Ishikawa (cell line): ENCODE measurements around the gene FUBP3.

Experiments
- CREB1 ChIP-seq: IDR thresholded peaks from 2 replicates; pipeline ENCODE4 v1.6.1; 2012; ENCODE audit warnings: low read depth
- EGR1 ChIP-seq: IDR thresholded peaks from 2 replicates; pipeline ENCODE4 v1.6.1; 2012
- EP300 ChIP-seq: IDR thresholded peaks from 2 replicates; pipeline ENCODE4 v1.6.1; 2012; ENCODE audit warnings: borderline replicate concordance
- FOXM1 ChIP-seq: IDR thresholded peaks from 2 replicates; pipeline ENCODE4 v1.6.1; 2012; ENCODE audit warnings: low read depth, borderline replicate concordance
- RAD21 ChIP-seq: IDR thresholded peaks from 2 replicates; pipeline ENCODE4 v1.6.1; 2012; ENCODE audit warnings: low read depth
- TEAD4 ChIP-seq: IDR thresholded peaks from 2 replicates; pipeline ENCODE4 v1.6.1; 2012
- YY1 ChIP-seq: IDR thresholded peaks from 2 replicates; pipeline ENCODE4 v1.6.1; 2012; ENCODE audit warnings: low read depth
- ZBTB7A ChIP-seq: IDR thresholded peaks from 2 replicates; pipeline ENCODE4 v1.6.1; 2012; ENCODE audit warnings: low read depth
- TF ChIP-seq, protein P1 (sequence below): IDR thresholded peaks from 2 replicates; pipeline ENCODE4 v1.6.1; 2012

GRCh38 chr9:130606887-130607600 is 27.7 kb downstream of the FUBP3 start:
- TF ChIP-seq, protein P1, sequence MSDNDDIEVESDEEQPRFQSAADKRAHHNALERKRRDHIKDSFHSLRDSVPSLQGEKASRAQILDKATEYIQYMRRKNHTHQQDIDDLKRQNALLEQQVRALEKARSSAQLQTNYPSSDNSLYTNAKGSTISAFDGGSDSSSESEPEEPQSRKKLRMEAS: no peak
- TF ChIP-seq EP300 (no peak), CREB1 (no peak), EGR1 (no peak), YY1 (no peak), ZBTB7A (no peak), TEAD4 (no peak), FOXM1 (no peak), RAD21 (no peak)
